Measurements from ENCODE around the gene VIL1. TPM values are rescaled to one million over a fixed set of nuclear protein-coding genes. Genes with fewer than 3 reads are reported as not detected.

The VIL1 gene
- total and polyA plus RNA-seq, 2 of the 8 experiments (the other 6 are each of a cell fraction or from before 2014, with no cell fraction given): 6.2 to 7.0 TPM

GRCh38 chr2:218435003-218435982 is 16.4 kb downstream of the VIL1 start:
- Histone ChIP-seq H4K91ac (replicated peaks; ENCODE audit: insufficient read length, low read length) (no peak overlapping the region), H2BK120ac (replicated peaks; ENCODE audit: low read depth, low read length) (no peak overlapping the region), H3K9ac (replicated peaks in 1 of 4; ENCODE audit: extremely low read depth in 1 of 4, low read depth in 3 of 4, low read length in 3 of 4) (no peak overlapping the region), H3K14ac (ENCODE audit: insufficient read length) (no peak overlapping the region), H3K18ac (ENCODE audit: extremely low read depth, low read length) (no peak overlapping the region), H4K20me1 (replicated peaks in 1 of 2; ENCODE audit: control insufficient read depth in 1 of 2, insufficient read depth in 2 of 2, low read length in 2 of 2) (no peaks in the 10 kb centered on the region), H3K23me2 (ENCODE audit: low read depth, low read length) (no peaks in the 10 kb centered on the region), H2AFZ (ENCODE audit: low read length) (no peak overlapping the region), H2AK5ac (ENCODE audit: low read depth, low read length) (no peak overlapping the region), H3K4me1 (replicated peaks in 1 of 4; ENCODE audit: control insufficient read depth in 3 of 4, insufficient read depth in 4 of 4, low read length in 3 of 4) (no peaks in the 10 kb centered on the region), H3K79me2 (ENCODE audit: control insufficient read depth in 1 of 2, insufficient read depth in 2 of 2, low read length in 2 of 2) (no peaks in the 10 kb centered on the region), H2BK15ac (ENCODE audit: low read length) (no peak overlapping the region), H3K23ac (ENCODE audit: insufficient read length) (no peak overlapping the region), H3K27ac (ENCODE audit: low read depth, low read length) (no peak overlapping the region), H4K8ac (ENCODE audit: extremely low read depth, insufficient read depth, low read length) (no peak overlapping the region), H2BK20ac (ENCODE audit: low read length) (no peak overlapping the region), H2BK5ac (ENCODE audit: low read depth, low read length) (no peak overlapping the region), H3K4me3 (ENCODE audit: extremely low read depth in 1 of 4, insufficient read depth in 2 of 4, low read depth in 3 of 4, low read length in 4 of 4) (no peak overlapping the region), H4K5ac (ENCODE audit: insufficient read length, low read depth, low read length) (no peak overlapping the region), H3K27me3 (replicated peaks in 1 of 4; ENCODE audit: control insufficient read depth in 3 of 4, extremely low read depth in 1 of 4, insufficient read depth in 3 of 4, low read length in 3 of 4) (no peaks in the 10 kb centered on the region), H3K9me3 (ENCODE audit: insufficient read depth in 2 of 2, low read depth in 1 of 2, low read length in 1 of 2) (no peaks in the 10 kb centered on the region), H3K4ac (replicated peaks; ENCODE audit: insufficient read length, low read depth, low read length) (no peak overlapping the region), H2BK12ac (ENCODE audit: low read depth, low read length) (no peak overlapping the region), H3K4me2 (ENCODE audit: insufficient read depth in 1 of 2, low read depth in 2 of 2, low read length in 2 of 2) (no peak overlapping the region), H3K79me1 (ENCODE audit: low read depth, low read length) (no peaks in the 10 kb centered on the region), H3K36me3 (ENCODE audit: control insufficient read depth in 2 of 4, insufficient read depth in 4 of 4, low read length in 3 of 4) (no peaks in the 10 kb centered on the region; a peak in 1 of 8 replicates), H3K56ac (replicated peaks; ENCODE audit: insufficient read length, low read depth, low read length) (no peak overlapping the region)
- ChIA-PET POLR2A (ENCODE audit: partially characterized antibody) (interaction anchor here (0.6 to 0.7 kb wide), 2 partner anchors 168 to 194 kb away, joined by 3 read pairs; no protein-coding TSS in a partner anchor), CTCF (ENCODE audit: partially characterized antibody) (no interaction called here)
- 88% methylated on average over 11 of the region's 11 CpGs; no CpG with 5 or more reads in 1 of the 2 experiments for WGBS, 2 experiments (ENCODE audit: extremely low coverage in 1 of 2, insufficient coverage in 1 of 2, insufficient read length in 1 of 2, insufficient replicate concordance in 2 of 2, low coverage in 1 of 2, low lambda C conversion rate in 2 of 2, missing lambda C conversion rate in 1 of 2)
- FAIRE-seq: no peak
- DNase-seq (ENCODE audit: low read depth in 1 of 2, low spot score in 2 of 2): no peak
- no peak for TF ChIP-seq NRF1 (IDR thresholded peaks at IDR 0.05; ENCODE audit: low read depth, low read length)
- no peak for TF ChIP-seq RNF2 (IDR thresholded peaks at IDR 0.05; ENCODE audit: borderline replicate concordance, low read depth, low read length, missing control alignments, poor library complexity, severe bottlenecking)
- TF ChIP-seq RFX5 (IDR thresholded peaks at IDR 0.05; ENCODE audit: borderline replicate concordance, low read depth, low read length): no peak
- TF ChIP-seq RXRA (IDR thresholded peaks at IDR 0.05; ENCODE audit: insufficient read depth, low read depth, low read length): no peak
- no peak for TF ChIP-seq E2F6 (IDR thresholded peaks at IDR 0.05)
- no peak for TF ChIP-seq CREB1 (IDR thresholded peaks at IDR 0.05)
- TF ChIP-seq FOSL1 (IDR thresholded peaks at IDR 0.05; ENCODE audit: insufficient read depth, low read depth, low read length): no peak
- no peak for TF ChIP-seq EP300 (IDR thresholded peaks at IDR 0.05; ENCODE audit: borderline replicate concordance in 1 of 2, low read depth in 2 of 2, low read length in 2 of 2)
- TF ChIP-seq HDAC2 (IDR thresholded peaks at IDR 0.05; ENCODE audit: borderline replicate concordance in 1 of 2, low read depth in 2 of 2, low read length in 2 of 2): no peak
